Uterus (tissue), 4 donors: ENCODE results near the gene LYPD6B. TPM values are rescaled to one million over a fixed set of nuclear protein-coding genes. Genes with fewer than 3 reads are reported as not detected.

Source experiments
- DNase-seq, 2 donors: peaks; one replicate each; pipeline ENCODE4 v3.0.0-alpha.2; 2019 to 2020
- H3K27ac ChIP-seq, 2 donors: fragments of 200-600 bp; sonication (generic); 1 replicate in 1 of 2; 2 replicates in 1 of 2; pipeline ENCODE4 v1.5.1; 2016 to 2018
- H3K27me3 ChIP-seq, 2 donors: fragments of 200-600 bp; sonication (generic); one replicate each; pipeline ENCODE4 v1.5.1; 2018 to 2019; ENCODE audit warnings: control low read depth in 1 of 2
- H3K36me3 ChIP-seq, 2 donors: fragments of 200-600 bp; sonication (generic); one replicate each; pipeline ENCODE4 v1.5.1; 2019; ENCODE audit warnings: control low read depth in 1 of 2
- H3K4me1 ChIP-seq, 2 donors: fragments of 200-600 bp; sonication (generic); one replicate each; pipeline ENCODE4 v1.5.1; 2018 to 2019; ENCODE audit warnings: control low read depth in 1 of 2
- H3K4me3 ChIP-seq, 2 donors: fragments of 200-600 bp; sonication (generic); 1 replicate in 1 of 2; 2 replicates in 1 of 2; pipeline ENCODE4 v1.5.1; 2018 to 2019; ENCODE audit warnings: mild to moderate bottlenecking in 1 of 2
- H3K9me3 ChIP-seq, 2 donors: fragments of 200-600 bp; sonication (generic); one replicate each; pipeline ENCODE4 v1.5.1; 2019; ENCODE audit warnings: control low read depth in 1 of 2
- CTCF ChIP-seq, 4 experiments: fragments of 200-600 bp in 2 of 4; fragments of 450-650 bp in 2 of 4; sonication (generic) in 2 of 4; IDR thresholded peaks; one replicate each; pipeline ENCODE4 v1.5.1; 2016 to 2019; ENCODE audit warnings: antibody characterized with exemption in 4 of 4, mild to moderate bottlenecking in 2 of 4, moderate library complexity in 1 of 4
- POLR2A ChIP-seq, 2 donors: fragments of 450-650 bp; IDR thresholded peaks; one replicate each; pipeline ENCODE4 v1.6.1; 2016; ENCODE audit warnings: antibody characterized with exemption in 2 of 2, mild to moderate bottlenecking in 1 of 2, moderate library complexity in 1 of 2
- intact Hi-C: fragments of 100-400 bp; cut with DNase I; formaldehyde crosslinking; loops from one replicate; pipeline ENCODE4 v1.15.1; 2023; ENCODE audit warnings: low total_unique reads
- total RNA-seq, 4 donors: library from RNA; depleted of rRNA in 3 of 4; stranded (reverse); fragments of >200 nt in 3 of 4; gene quantifications; one replicate each; pipeline versions ENCODE4 v1.1.0 to v1.2.4, GENCODE V29; 2014 to 2023
- donor health status: DM: yes; HTN: yes; CAD: no.

Gene LYPD6B
- total RNA-seq, 4 donors from 2014 or later = 0.27 to 9.8 TPM; not detected in 2

- H3K27ac ChIP-seq = no peak overlapping the region
- no peak for DNase-seq
- no peaks in the 10 kb centered on the region for H3K36me3 ChIP-seq
- H3K9me3 ChIP-seq = no peaks in the 10 kb centered on the region
- intact Hi-C loops = no loop called here
- no peak for TF ChIP-seq POLR2A (IDR thresholded peaks at IDR 0.05)
- no peak for TF ChIP-seq CTCF (IDR thresholded peaks at IDR 0.05)
- H3K4me3 ChIP-seq = no peak overlapping the region
- H3K27me3 ChIP-seq = no peaks in the 10 kb centered on the region
- no peaks in the 10 kb centered on the region for H3K4me1 ChIP-seq
Observed at GRCh38 chr2:149020432-149020851, 18.1 kb upstream of the LYPD6B start.

GRCh38 chr2:149021271-149021719 lies 17.2 kb upstream of the LYPD6B start:
- no peak for TF ChIP-seq POLR2A (IDR thresholded peaks at IDR 0.05)
- no peak for TF ChIP-seq CTCF (IDR thresholded peaks at IDR 0.05)
- no peaks in the 10 kb centered on the region for H3K9me3 ChIP-seq

GRCh38 chr2:149021761-149022160 lies 16.7 kb upstream of the LYPD6B start:
- Histone ChIP-seq H3K4me1 (no peaks in the 10 kb centered on the region), H3K36me3 (no peaks in the 10 kb centered on the region), H3K27ac (no peak overlapping the region), H3K9me3 (no peaks in the 10 kb centered on the region), H3K27me3 (no peaks in the 10 kb centered on the region), H3K4me3 (no peak overlapping the region)
- TF ChIP-seq POLR2A (IDR thresholded peaks at IDR 0.05) = no peak
- no peak for TF ChIP-seq CTCF (IDR thresholded peaks at IDR 0.05)
- intact Hi-C loops = no loop called here
- DNase-seq = no peak

More at GRCh38 chr2:149021271-149021719, 17.2 kb upstream of the LYPD6B start:
- intact Hi-C loops = no loop called here
- no peaks in the 10 kb centered on the region for H3K27me3 ChIP-seq
- no peaks in the 10 kb centered on the region for H3K36me3 ChIP-seq
- no peak for DNase-seq
- no peaks in the 10 kb centered on the region for H3K4me1 ChIP-seq
- no peak overlapping the region for H3K27ac ChIP-seq
- no peak overlapping the region for H3K4me3 ChIP-seq

- DNase-seq = no peak
- intact Hi-C loops = no loop called here
- H3K4me1 ChIP-seq = no peaks in the 10 kb centered on the region
- no peaks in the 10 kb centered on the region for H3K36me3 ChIP-seq
- TF ChIP-seq CTCF (IDR thresholded peaks at IDR 0.05) (no peak), POLR2A (IDR thresholded peaks at IDR 0.05) (no peak)
- H3K9me3 ChIP-seq = no peaks in the 10 kb centered on the region
- no peak overlapping the region for H3K27ac ChIP-seq
- no peak overlapping the region for H3K4me3 ChIP-seq
- no peaks in the 10 kb centered on the region for H3K27me3 ChIP-seq
Observed at GRCh38 chr2:149023091-149023490, 15.4 kb upstream of the LYPD6B start.

- Histone ChIP-seq H3K4me1 (no peaks in the 10 kb centered on the region), H3K27ac (no peak overlapping the region), H3K9me3 (no peaks in the 10 kb centered on the region), H3K27me3 (no peaks in the 10 kb centered on the region), H3K36me3 (no peaks in the 10 kb centered on the region), H3K4me3 (no peak overlapping the region)
- intact Hi-C loops = no loop called here
- DNase-seq = no peak
- TF ChIP-seq POLR2A (IDR thresholded peaks at IDR 0.05) (no peak), CTCF (IDR thresholded peaks at IDR 0.05) (no peak)
Observed at GRCh38 chr2:149027590-149028250, 10.8 kb upstream of the LYPD6B start.
